HEK293 (cell line): Measurements from ENCODE around the gene BTG3.

Source experiments
- CTCF ChIA-PET: fragments of 350-600 bp; formaldehyde crosslinking; extraction: SDS; loops from one replicate; lab custom pipeline; 2021; ENCODE audit warnings: antibody characterized with exemption; lab: Yijun Ruan, JAX
- POLR2A ChIA-PET: fragments of 300-600 bp; formaldehyde crosslinking; extraction: SDS; loops from one replicate; lab custom pipeline; 2020; ENCODE audit warnings: antibody characterized with exemption, inconsistent platforms; lab: Yijun Ruan, JAX
- H3K27ac ChIP-seq: fragments of 200-500 bp; sonication (Bioruptor generic); 2 replicates; pipeline ENCODE4 v1.5.1; 2014; ENCODE audit warnings: low read depth, low read length, control low read depth, inconsistent platforms; ENCODE audit errors: extremely low read depth
- H3K36me3 ChIP-seq, 2 experiments: fragments of 200-500 bp in 1 of 2; sonication (Bioruptor generic) in 1 of 2; 1 replicate in 1 of 2; 2 replicates in 1 of 2; pipeline ENCODE4 v1.5.1; 2014 to 2017; ENCODE audit warnings: inconsistent platforms in 2 of 2, low read length in 2 of 2; ENCODE audit not compliant: control insufficient read depth in 2 of 2, insufficient read depth in 1 of 2
- H3K4me1 ChIP-seq: fragments of 200-500 bp; sonication (Bioruptor generic); 2 replicates; pipeline ENCODE4 v1.5.1; 2014; ENCODE audit warnings: mild to moderate bottlenecking, low read length, inconsistent platforms; ENCODE audit not compliant: control insufficient read depth, insufficient read depth
- H3K4me3 ChIP-seq: 2 replicates; pipeline ENCODE4 v1.5.1; 2011; ENCODE audit warnings: low read depth, mild to moderate bottlenecking, control low read depth, low read length, moderate library complexity
- H3K9me3 ChIP-seq: fragments of 200-500 bp; sonication (Bioruptor generic); 2 replicates; pipeline ENCODE4 v1.5.1; 2014; ENCODE audit warnings: low read depth, low read length, inconsistent platforms; ENCODE audit not compliant: control insufficient read depth, insufficient read depth
- KLF7 ChIP-seq: fragments of 450-650 bp; formaldehyde crosslinking; IDR thresholded peaks from 2 replicates; pipeline ENCODE4 v1.5.1; 2016; ENCODE audit warnings: missing biosample characterization, missing genetic modification characterization, borderline replicate concordance
- OSR2 ChIP-seq: fragments of 450-650 bp; formaldehyde crosslinking; IDR thresholded peaks from 2 replicates; pipeline ENCODE4 v1.5.1; 2016; ENCODE audit warnings: missing biosample characterization, missing genetic modification characterization
- PRDM2 ChIP-seq: fragments of 450-650 bp; formaldehyde crosslinking; IDR thresholded peaks from 2 replicates; pipeline ENCODE4 v1.5.1; 2016; ENCODE audit warnings: missing biosample characterization, missing genetic modification characterization, borderline replicate concordance
- ZNF426 ChIP-seq: fragments of 450-650 bp; formaldehyde crosslinking; IDR thresholded peaks from 2 replicates; pipeline ENCODE4 v1.5.1; 2017; ENCODE audit warnings: missing biosample characterization, missing genetic modification characterization, mild to moderate bottlenecking, inconsistent platforms, moderate library complexity
- ZNF530 ChIP-seq: fragments of 450-650 bp; formaldehyde crosslinking; IDR thresholded peaks from 2 replicates; pipeline ENCODE4 v1.5.1; 2016; ENCODE audit warnings: low read depth, missing biosample characterization, missing genetic modification characterization
- ZNF558 ChIP-seq: fragments of 450-650 bp; formaldehyde crosslinking; IDR thresholded peaks from 2 replicates; pipeline ENCODE4 v1.5.1; 2016; ENCODE audit warnings: missing biosample characterization, missing genetic modification characterization
- TF ChIP-seq, protein P1 (sequence below): fragments of 450-650 bp; formaldehyde crosslinking; IDR thresholded peaks from 2 replicates; pipeline ENCODE4 v1.5.1; 2016; ENCODE audit warnings: missing biosample characterization, missing genetic modification characterization

The BTG3 gene

GRCh38 chr21:17548262-17548661 is 64.4 kb downstream of the BTG3 start (continued):
- TF ChIP-seq ZNF530 (tag by site-specific recombination) (no peak), OSR2 (tag by site-specific recombination) (no peak)
- TF ChIP-seq, protein P1, sequence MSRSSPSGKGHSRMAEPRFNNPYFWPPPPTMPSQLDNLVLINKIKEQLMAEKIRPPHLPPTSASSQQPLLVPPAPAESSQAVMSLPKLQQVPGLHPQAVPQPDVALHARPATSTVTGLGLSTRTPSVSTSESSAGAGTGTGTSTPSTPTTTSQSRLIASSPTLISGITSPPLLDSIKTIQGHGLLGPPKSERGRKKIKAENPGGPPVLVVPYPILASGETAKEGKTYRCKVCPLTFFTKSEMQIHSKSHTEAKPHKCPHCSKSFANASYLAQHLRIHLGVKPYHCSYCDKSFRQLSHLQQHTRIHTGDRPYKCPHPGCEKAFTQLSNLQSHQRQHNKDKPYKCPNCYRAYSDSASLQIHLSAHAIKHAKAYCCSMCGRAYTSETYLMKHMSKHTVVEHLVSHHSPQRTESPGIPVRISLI (tag by site-specific recombination), result no peak

DNA sequence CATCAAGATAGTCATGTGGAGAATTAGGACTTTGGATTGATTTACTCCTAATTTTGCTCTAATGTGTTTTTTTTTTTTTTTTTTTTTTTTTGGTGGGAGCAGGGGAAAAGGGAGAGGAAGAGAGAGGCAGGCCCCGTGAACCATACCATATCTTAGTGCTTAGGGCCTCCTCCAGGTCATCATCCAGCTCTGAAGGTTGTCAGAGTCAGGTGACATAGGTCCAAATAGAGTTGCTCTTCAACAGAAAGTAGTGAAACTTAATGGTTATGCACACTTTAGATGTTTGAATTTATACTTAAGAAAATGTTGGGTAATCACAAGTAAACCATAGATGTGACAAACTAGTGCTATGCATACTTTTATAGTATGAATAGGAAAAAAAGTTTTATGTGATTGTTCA is 67.7 kb downstream of the BTG3 start:
- CTCF ChIA-PET, result interaction anchor here (0.6 to 1.2 kb wide), 3 partner anchors 9 to 63 kb away, joined by 3 to 4 read pairs (median 3); no protein-coding TSS in a partner anchor
- POLR2A ChIA-PET, result no interaction called here
- H3K4me3 ChIP-seq, result no peak overlapping the region

More for the DNA sequence above, 67.7 kb downstream of the BTG3 start:
- TF ChIP-seq PRDM2, result no peak
- TF ChIP-seq KLF7, result no peak
- no peak for TF ChIP-seq ZNF426 (tag by site-specific recombination)
- no peak for TF ChIP-seq ZNF558
- Histone ChIP-seq H3K27ac (no peak overlapping the region), H3K36me3 (peaks cover 4 to 20% of the 10 kb centered on the region in 2 experiments), H3K9me3 (no peaks in the 10 kb centered on the region), H3K4me1 (peaks cover 19% of the 10 kb centered on the region)
